GM18505 (cell line): ENCODE measurements around the gene MRM1.
"Not testable (repeated sequence)": the region's sequence is repeated elsewhere in the genome, so short reads cannot be mapped to it uniquely, and the experiment has no call there.

Source experiments
- ATAC-seq: cut with Tn5 transposase; IDR thresholded peaks from one replicate; pipeline ENCODE4 v1.9.1; 2021; ENCODE audit not compliant: unreplicated experiment
- POLR2A ChIP-seq: IDR thresholded peaks from 4 replicates; pipeline ENCODE4 v1.6.1; 2011; ENCODE audit warnings: borderline replicate concordance; ENCODE audit not compliant: insufficient read depth, insufficient read length; ENCODE audit errors: extremely low read depth

Gene MRM1

GRCh38 chr17:36594626-36595401 is 6.6 kb upstream of the MRM1 start:
- TF ChIP-seq POLR2A = no peak
- ATAC-seq = no peak

DNA sequence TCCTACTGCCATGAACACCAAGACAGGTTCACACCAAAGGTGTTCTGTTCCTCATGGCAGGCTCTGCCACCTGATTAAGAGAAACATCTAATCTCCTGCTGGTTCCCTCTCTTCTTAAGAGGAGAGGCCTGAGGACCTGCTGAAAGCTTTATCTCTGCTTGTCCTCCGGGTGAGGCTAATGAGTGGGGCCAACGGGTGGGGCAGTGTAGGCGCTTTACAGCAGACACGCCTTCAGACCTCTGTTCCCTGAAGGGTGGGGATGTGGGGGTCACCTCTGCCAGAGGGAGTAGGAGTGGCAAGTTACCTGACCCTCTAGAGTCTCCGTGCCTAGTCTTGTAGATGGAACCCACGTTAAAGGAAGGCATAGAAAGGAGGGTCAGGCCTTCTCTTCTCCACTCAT is 4.2 kb upstream of the MRM1 start:
- no peak for TF ChIP-seq POLR2A
- ATAC-seq = no peak

- no peak for ATAC-seq
- no peak for TF ChIP-seq POLR2A
These were observed 3.3 kb upstream of the MRM1 start for GRCh38 chr17:36597866-36598777.

- no peak for ATAC-seq
- no peak for TF ChIP-seq POLR2A
These were observed 2.4 kb upstream of the MRM1 start for GRCh38 chr17:36598951-36599401.

- ATAC-seq = no peak
These were observed 1.7 kb upstream of the MRM1 start for GRCh38 chr17:36599546-36600250.

GRCh38 chr17:36600465-36600864 is 918 bp upstream of the MRM1 start:
- no peak for TF ChIP-seq POLR2A
- no peak for ATAC-seq

More at GRCh38 chr17:36599546-36600250, 1.7 kb upstream of the MRM1 start:
- no peak for TF ChIP-seq POLR2A

DNA sequence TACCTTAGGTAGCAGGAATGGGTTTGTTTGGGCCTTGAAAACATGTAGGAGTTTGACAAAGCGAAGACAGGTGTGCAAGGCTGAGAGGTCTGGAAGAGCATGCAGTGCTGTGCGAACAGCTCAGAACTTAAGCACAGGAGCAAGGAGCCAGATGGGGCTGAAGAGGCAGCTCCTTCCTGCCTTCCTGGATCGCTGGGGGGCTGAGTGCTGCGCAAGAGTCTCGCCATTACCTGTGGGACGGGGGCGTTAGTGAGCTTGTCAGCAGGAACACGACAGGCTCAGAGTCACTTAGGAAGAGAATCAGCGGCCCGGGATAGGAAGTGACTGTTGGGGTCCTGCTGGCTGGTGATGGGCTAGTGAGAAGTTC is 464 bp upstream of the MRM1 start:
- peak; percentile 11 for ATAC-seq
- TF ChIP-seq POLR2A = no peak

- ATAC-seq = peak; percentile 14
These were observed 806 bp downstream of the MRM1 start for GRCh38 chr17:36602030-36602748.

DNA sequence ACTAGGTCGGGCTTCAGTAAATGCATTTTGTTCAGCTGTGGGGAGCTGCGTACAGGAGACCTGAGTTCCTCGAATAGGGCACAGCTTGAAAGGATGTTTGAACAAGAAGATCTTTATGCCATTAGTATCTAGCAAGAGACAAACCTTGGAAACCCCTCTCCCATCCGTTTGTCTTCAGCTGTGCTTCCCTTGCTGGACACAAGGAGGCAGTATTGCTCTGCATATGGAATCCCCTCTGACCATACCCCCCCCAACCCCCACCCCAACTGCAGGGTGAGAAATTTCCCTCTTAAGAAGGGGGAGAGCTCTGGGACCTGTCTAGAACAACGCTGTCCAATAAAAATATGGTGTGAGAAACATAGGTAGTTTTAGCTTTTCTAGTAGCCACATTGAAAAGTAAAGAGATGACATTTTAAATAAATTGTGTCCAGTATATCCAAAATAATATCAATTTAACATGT is 1.6 kb downstream of the MRM1 start:
- TF ChIP-seq POLR2A = no peak
- ATAC-seq = no peak

More at GRCh38 chr17:36602030-36602748, 806 bp downstream of the MRM1 start:
- TF ChIP-seq POLR2A = no peak

DNA sequence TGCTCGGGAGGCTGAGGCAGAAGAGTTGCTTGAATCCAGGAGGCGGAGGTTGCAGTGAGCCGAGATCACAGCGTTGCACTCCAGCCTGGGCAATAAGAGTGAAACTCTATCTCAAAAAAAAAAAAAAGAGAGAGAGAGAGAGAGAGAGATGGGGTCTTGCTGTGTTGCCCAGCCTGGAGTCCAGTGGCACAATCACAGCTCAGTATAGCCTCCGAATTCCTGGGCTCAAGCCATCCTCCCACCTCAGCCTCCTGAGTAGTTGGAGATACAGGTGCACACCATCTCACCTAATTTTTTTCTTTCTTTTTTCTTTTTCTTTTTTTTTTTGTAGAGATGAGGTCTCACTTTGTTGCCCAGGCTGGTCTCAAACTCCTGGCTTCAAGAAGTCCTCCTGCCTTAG is 3.6 kb downstream of the MRM1 start:
- not testable (repeated sequence) for ATAC-seq

DNA sequence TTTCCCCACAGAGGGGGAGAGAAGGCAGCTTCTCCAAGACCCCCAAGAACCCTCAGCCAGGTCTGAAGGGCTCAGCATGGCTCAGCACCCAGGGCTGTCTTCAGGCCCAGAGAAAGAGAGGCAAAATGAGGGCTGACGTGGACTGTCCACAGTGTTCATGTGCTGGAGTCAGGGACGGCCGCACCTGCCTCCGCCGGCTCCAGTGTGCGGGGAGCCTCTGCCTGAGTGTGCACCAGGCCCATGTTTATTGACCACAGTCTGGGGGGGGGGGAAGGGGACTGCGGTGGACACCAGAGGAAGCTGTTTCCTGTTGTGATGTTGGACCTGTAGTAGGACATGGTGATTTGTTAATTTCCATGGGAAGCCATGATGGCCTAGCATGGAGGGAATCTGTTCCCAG is 6.9 kb downstream of the MRM1 start:
- no peak for TF ChIP-seq POLR2A
- ATAC-seq = no peak

DNA sequence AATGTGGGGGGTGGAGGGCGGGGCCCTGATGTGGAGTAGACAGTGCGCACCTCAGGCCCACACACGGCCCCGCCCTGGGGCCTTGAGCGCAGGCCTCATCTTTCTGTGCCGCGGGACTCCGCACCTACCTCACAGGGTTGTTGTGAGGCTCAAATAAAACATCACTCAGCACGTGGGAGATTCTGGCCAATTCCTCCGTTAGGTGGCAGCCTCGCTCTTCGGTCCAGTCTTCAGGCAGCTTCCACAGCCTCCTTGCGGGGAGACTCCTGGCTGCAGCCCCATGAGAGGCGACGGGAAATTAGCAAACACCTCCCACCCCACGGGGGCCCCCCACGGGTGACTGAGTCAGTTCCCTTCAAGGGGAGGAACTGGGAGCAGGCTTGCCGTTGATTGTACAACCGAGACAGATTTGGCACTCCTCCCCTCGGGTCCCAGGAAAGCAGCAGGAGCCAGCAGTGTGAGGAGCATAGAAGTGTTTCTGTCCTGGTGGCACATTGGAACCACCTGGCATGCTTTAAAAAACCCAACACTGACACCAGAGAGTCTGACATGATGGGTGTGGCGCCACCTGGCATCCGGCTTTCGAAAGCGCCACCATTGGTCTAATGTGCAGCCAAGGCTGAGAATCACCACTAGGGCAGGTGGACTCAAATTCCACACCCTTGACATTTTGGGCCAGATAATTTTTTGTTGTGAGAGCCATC is 7.6 kb downstream of the MRM1 start:
- no peak for ATAC-seq
- no peak for TF ChIP-seq POLR2A
